Esophagus muscularis mucosa (tissue), 4 donors: Measurements from ENCODE around the gene SETD2. TPM values are rescaled to one million over a fixed set of nuclear protein-coding genes. Genes with fewer than 3 reads are reported as not detected.
"Not testable (repeated sequence)": the region's sequence is repeated elsewhere in the genome, so short reads cannot be mapped to it uniquely, and the experiment has no call there.

ENCODE experiments used
- DNase-seq: peaks from one replicate; pipeline ENCODE4 v3.0.0-alpha.2; 2017; ENCODE audit errors: extremely low spot score
- H3K27ac ChIP-seq, 4 donors: fragments of 200-600 bp; sonication (generic); replicated peaks in 1 of 4; 1 replicate in 3 of 4; 2 replicates in 1 of 4; pipeline ENCODE4 v1.5.1; 2016 to 2019; ENCODE audit warnings: mild to moderate bottlenecking in 1 of 4
- H3K27me3 ChIP-seq, 4 donors: fragments of 200-600 bp; sonication (generic); one replicate each; pipeline versions ENCODE4 v1.5.1 to v1.6.0; 2016 to 2019
- H3K36me3 ChIP-seq, 4 donors: fragments of 200-600 bp; sonication (generic); one replicate each; pipeline ENCODE4 v1.5.1; 2016 to 2019
- H3K4me1 ChIP-seq, 4 donors: fragments of 200-600 bp; sonication (generic); one replicate each; pipeline ENCODE4 v1.5.1; 2016 to 2019
- H3K4me3 ChIP-seq, 4 donors: fragments of 200-600 bp; sonication (generic); 1 replicate in 2 of 4; 2 replicates in 2 of 4; pipeline ENCODE4 v1.5.1; 2016 to 2019; ENCODE audit warnings: mild to moderate bottlenecking in 4 of 4, moderate library complexity in 1 of 4
- H3K9me3 ChIP-seq, 4 donors: fragments of 200-600 bp; sonication (generic); 1 replicate in 3 of 4; 2 replicates in 1 of 4; pipeline ENCODE4 v1.5.1; 2016 to 2019
- EP300 ChIP-seq: sonication (generic); formaldehyde crosslinking; IDR thresholded peaks from one replicate; pipeline ENCODE4 v1.6.1; 2017; ENCODE audit warnings: antibody characterized with exemption
- POLR2A ChIP-seq: fragments of 450-650 bp; IDR thresholded peaks from one replicate; pipeline ENCODE4 v1.6.1; 2017; ENCODE audit warnings: antibody characterized with exemption, moderate library complexity, mild to moderate bottlenecking, low read depth
- POLR2AphosphoS5 ChIP-seq, 2 donors: sonication (generic); formaldehyde crosslinking; IDR thresholded peaks; one replicate each; pipeline ENCODE4 v1.6.1; 2017; ENCODE audit warnings: antibody characterized with exemption in 2 of 2
- WGBS: methylation state at CpG from one replicate; pipeline ENCODE4 v1.1.5; 2018; 5-methylcytosine and 5-hydroxymethylcytosine counted together
- intact Hi-C: fragments of 100-400 bp; cut with DNase I; formaldehyde crosslinking; loops from one replicate; pipeline ENCODE4 v1.15.1; 2023
- total RNA-seq, 4 donors: library from RNA; depleted of rRNA; stranded (reverse); fragments of >200 nt; gene quantifications; one replicate each; pipeline versions ENCODE4 v1.1.0 to v1.2.1, GENCODE V29; 2016
- TF ChIP-seq, protein P1 (sequence below), 3 experiments: fragments of 200-600 bp in 2 of 3; fragments of 450-650 bp in 1 of 3; sonication (generic) in 2 of 3; IDR thresholded peaks; one replicate each; pipeline ENCODE4 v1.5.1; 2017 to 2019; ENCODE audit warnings: antibody characterized with exemption in 3 of 3, mild to moderate bottlenecking in 2 of 3, moderate library complexity in 1 of 3

Gene SETD2
- total RNA-seq, 4 donors from 2014 or later: 52.2 to 66.4 (median 56.8) TPM

DNA sequence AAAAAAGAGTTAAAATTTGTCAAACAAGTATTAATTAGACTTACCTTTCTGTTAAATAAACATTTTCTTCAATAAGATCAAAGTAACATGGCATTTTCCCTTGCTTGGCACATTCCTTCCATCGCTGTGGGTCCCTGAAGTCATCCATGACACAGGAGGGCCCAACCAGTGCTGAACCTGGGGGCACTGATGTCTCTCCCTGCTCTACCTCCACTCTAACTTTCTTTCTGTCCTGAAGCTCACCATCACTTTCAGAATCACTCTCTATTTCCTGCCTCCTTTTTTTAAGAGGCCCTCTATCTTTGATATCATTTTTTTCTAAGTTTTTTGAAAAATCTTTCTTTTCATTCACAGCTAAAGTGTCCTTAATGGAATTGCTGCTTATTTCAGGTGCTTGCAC lies 43.8 kb downstream of the SETD2 start:
- intact Hi-C loops: no loop called here
- Histone ChIP-seq H3K4me3 (no peak overlapping the region), H3K27ac (no peak overlapping the region), H3K9me3 (no peaks in the 10 kb centered on the region), H3K27me3 (no peaks in the 10 kb centered on the region), H3K4me1 (peaks cover 0 to 4% (median 0%) of the 10 kb centered on the region in 4 donors), H3K36me3 (peaks cover 20 to 50% (median 33%) of the 10 kb centered on the region in 4 donors)
- no peak for TF ChIP-seq POLR2A
- TF ChIP-seq, protein P1, sequence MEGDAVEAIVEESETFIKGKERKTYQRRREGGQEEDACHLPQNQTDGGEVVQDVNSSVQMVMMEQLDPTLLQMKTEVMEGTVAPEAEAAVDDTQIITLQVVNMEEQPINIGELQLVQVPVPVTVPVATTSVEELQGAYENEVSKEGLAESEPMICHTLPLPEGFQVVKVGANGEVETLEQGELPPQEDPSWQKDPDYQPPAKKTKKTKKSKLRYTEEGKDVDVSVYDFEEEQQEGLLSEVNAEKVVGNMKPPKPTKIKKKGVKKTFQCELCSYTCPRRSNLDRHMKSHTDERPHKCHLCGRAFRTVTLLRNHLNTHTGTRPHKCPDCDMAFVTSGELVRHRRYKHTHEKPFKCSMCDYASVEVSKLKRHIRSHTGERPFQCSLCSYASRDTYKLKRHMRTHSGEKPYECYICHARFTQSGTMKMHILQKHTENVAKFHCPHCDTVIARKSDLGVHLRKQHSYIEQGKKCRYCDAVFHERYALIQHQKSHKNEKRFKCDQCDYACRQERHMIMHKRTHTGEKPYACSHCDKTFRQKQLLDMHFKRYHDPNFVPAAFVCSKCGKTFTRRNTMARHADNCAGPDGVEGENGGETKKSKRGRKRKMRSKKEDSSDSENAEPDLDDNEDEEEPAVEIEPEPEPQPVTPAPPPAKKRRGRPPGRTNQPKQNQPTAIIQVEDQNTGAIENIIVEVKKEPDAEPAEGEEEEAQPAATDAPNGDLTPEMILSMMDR (IDR thresholded peaks at IDR 0.05): no peak
- no peak for TF ChIP-seq EP300
- TF ChIP-seq POLR2AphosphoS5 (IDR thresholded peaks at IDR 0.05): no peak
- DNase-seq: no peak
- WGBS: 93% methylated on average over 1 of the region's 1 CpG

DNA sequence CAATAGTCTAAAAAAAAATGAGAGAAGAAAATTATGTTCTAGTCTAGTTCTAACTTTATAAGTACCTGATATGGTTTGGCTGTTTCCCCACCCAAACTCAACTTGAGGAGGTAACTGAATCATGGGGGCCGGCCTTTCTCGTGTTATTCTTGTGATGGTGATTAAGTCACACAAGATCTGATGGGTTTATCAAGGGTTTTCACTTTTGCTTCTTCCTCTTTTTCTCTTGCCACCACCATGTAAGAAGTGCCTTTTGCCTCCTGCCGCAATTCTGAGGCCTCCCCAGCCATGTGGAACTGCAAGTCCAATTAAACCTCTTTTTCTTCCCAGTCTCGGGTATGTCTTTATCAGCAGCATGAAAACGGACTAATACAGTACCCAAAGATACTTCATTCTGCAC lies 44.5 kb downstream of the SETD2 start:
- H3K27ac ChIP-seq, H3K4me1 ChIP-seq, H3K9me3 ChIP-seq, DNase-seq, intact Hi-C loops, H3K27me3 ChIP-seq, H3K4me3 ChIP-seq: not testable (repeated sequence)
- 92% methylated on average over 5 of the region's 5 CpGs for WGBS
- peaks cover 20 to 57% (median 37%) of the 10 kb centered on the region in 4 donors for H3K36me3 ChIP-seq

DNA sequence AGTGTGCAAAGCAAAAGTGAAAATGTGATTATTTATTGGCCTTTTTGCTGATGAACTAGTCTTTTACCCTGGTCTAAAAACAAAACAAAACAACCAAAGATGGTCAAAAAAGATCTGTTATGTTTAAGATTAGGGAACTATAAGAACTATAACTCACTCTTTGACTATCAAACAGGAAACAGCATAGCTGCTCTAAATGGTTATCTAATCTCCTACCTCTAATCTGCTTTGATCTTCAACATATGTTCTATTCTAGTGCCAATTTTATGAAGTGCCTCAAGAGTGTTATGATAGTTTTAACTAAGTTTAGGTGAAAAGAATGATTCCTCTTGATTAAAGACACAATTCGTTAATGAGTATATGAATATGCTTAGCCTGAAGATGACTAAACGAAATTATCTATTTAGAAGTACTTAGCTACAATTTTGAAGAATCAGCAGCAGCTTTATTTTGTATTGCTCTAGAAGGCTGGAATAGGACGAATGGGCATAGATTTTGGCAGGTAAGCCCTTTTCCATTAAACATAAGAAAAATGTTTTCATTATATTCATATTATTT lies 46.0 kb downstream of the SETD2 start:
- WGBS: 57% methylated on average over 3 of the region's 3 CpGs
- no peaks in the 10 kb centered on the region for H3K9me3 ChIP-seq
- H3K27me3 ChIP-seq: no peaks in the 10 kb centered on the region
- no peak for DNase-seq
- H3K4me1 ChIP-seq: peaks cover 0 to 4% (median 0%) of the 10 kb centered on the region in 4 donors
- TF ChIP-seq POLR2AphosphoS5 (IDR thresholded peaks at IDR 0.05) (no peak), POLR2A (no peak), EP300 (no peak)
- TF ChIP-seq, protein P1 (IDR thresholded peaks at IDR 0.05): no peak
- intact Hi-C loops: no loop called here
- H3K36me3 ChIP-seq: peaks cover 18 to 57% (median 35%) of the 10 kb centered on the region in 4 donors
- H3K27ac ChIP-seq: no peak overlapping the region
- H3K4me3 ChIP-seq: no peak overlapping the region

GRCh38 chr3:47115524-47115923 lies 48.4 kb downstream of the SETD2 start:
- H3K27ac ChIP-seq, intact Hi-C loops, H3K27me3 ChIP-seq, DNase-seq, H3K4me3 ChIP-seq, H3K9me3 ChIP-seq, H3K4me1 ChIP-seq: not testable (repeated sequence)
- peaks cover 27 to 63% (median 45%) of the 10 kb centered on the region in 4 donors for H3K36me3 ChIP-seq
- 100% methylated on average over 2 of the region's 2 CpGs for WGBS

- Histone ChIP-seq H3K4me3 (no peak overlapping the region), H3K9me3 (no peaks in the 10 kb centered on the region), H3K36me3 (peaks cover 27 to 63% (median 45%) of the 10 kb centered on the region in 4 donors), H3K4me1 (peaks cover 0 to 2% (median 0%) of the 10 kb centered on the region in 4 donors), H3K27me3 (no peaks in the 10 kb centered on the region), H3K27ac (no peak overlapping the region)
- TF ChIP-seq EP300 (no peak), POLR2A (no peak), POLR2AphosphoS5 (IDR thresholded peaks at IDR 0.05) (no peak)
- TF ChIP-seq, protein P1 (IDR thresholded peaks at IDR 0.05): no peak
- DNase-seq: no peak
- intact Hi-C loops: no loop called here
- 86% methylated on average over 5 of the region's 5 CpGs for WGBS
Observed at GRCh38 chr3:47113669-47114365, 50.1 kb downstream of the SETD2 start.
